ENCODE results near the gene KLF1.

DNA sequence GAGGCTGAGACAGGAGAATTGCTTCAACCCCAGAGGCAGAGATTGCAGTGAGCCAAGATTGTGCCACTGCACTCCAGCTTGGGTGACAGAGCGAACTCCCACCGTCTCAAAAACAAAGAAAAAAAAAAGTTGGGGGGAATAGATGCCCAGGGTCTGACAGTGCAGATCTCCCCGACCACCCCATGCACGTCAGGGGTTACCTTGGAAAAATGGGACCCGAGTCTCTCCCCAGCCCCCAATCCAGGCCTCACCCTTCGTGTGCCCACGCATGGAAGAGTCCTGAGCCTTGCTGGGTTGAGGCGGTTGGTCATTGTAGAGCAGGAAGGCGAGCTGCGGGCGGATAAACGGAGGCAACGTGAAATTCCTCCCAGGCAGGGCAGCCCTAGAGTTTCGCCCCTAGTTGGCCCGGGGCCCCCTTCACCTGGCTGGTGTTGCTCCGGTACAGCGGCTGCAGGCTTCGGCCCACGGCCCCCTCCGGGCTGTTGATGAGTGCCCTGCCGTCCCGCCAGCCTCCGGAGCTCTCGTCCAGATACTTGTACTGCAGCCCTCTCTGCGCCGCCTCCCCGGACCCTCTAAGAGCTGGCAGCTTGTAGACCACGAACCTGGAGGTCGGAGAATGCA lies 6.3 kb downstream of the KLF1 start:
- TF ChIP-seq, protein P1, sequence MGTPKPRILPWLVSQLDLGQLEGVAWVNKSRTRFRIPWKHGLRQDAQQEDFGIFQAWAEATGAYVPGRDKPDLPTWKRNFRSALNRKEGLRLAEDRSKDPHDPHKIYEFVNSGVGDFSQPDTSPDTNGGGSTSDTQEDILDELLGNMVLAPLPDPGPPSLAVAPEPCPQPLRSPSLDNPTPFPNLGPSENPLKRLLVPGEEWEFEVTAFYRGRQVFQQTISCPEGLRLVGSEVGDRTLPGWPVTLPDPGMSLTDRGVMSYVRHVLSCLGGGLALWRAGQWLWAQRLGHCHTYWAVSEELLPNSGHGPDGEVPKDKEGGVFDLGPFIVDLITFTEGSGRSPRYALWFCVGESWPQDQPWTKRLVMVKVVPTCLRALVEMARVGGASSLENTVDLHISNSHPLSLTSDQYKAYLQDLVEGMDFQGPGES (IDR thresholded peaks at IDR 0.05; ENCODE audit: low read depth, low read length) = no peak
- TF ChIP-seq MXI1 (IDR thresholded peaks at IDR 0.05; ENCODE audit: low read depth, low read length) (no peak), CTCF (IDR thresholded peaks at IDR 0.05) (no peak), EP300 (IDR thresholded peaks at IDR 0.05; ENCODE audit: borderline replicate concordance in 1 of 2, low read depth in 1 of 2, low read length in 1 of 2) (no peak), RFX5 (IDR thresholded peaks at IDR 0.05; ENCODE audit: low read length) (no peak)
- TF ChIP-seq, protein P2, sequence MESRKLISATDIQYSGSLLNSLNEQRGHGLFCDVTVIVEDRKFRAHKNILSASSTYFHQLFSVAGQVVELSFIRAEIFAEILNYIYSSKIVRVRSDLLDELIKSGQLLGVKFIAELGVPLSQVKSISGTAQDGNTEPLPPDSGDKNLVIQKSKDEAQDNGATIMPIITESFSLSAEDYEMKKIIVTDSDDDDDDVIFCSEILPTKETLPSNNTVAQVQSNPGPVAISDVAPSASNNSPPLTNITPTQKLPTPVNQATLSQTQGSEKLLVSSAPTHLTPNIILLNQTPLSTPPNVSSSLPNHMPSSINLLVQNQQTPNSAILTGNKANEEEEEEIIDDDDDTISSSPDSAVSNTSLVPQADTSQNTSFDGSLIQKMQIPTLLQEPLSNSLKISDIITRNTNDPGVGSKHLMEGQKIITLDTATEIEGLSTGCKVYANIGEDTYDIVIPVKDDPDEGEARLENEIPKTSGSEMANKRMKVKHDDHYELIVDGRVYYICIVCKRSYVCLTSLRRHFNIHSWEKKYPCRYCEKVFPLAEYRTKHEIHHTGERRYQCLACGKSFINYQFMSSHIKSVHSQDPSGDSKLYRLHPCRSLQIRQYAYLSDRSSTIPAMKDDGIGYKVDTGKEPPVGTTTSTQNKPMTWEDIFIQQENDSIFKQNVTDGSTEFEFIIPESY (IDR thresholded peaks at IDR 0.05; ENCODE audit: borderline replicate concordance, low read depth) = no peak

Data from SK-N-SH (cell line).